Thyroid gland (tissue), 4 donors: ENCODE data around the gene EHD4. TPM values are rescaled to one million over a fixed set of nuclear protein-coding genes. Genes with fewer than 3 reads are reported as not detected.

Source experiments
- DNase-seq, 2 donors: peaks; one replicate each; pipeline ENCODE4 v3.0.0-alpha.2; 2019
- H3K27ac ChIP-seq, 3 donors: fragments of 200-600 bp; sonication (generic); 1 replicate in 2 of 3; 2 replicates in 1 of 3; pipeline ENCODE4 v1.5.1; 2016 to 2019; ENCODE audit warnings: mild to moderate bottlenecking in 1 of 3, moderate library complexity in 1 of 3
- H3K27me3 ChIP-seq: fragments of 200-600 bp; sonication (generic); one replicate; pipeline ENCODE4 v1.5.1; 2019
- H3K36me3 ChIP-seq, 2 donors: fragments of 200-600 bp; sonication (generic); one replicate each; pipeline ENCODE4 v1.5.1; 2016 to 2019
- H3K4me1 ChIP-seq, 2 donors: fragments of 200-600 bp; sonication (generic); one replicate each; pipeline ENCODE4 v1.5.1; 2017 to 2019
- H3K4me3 ChIP-seq, 3 donors: fragments of 200-600 bp; sonication (generic); replicated peaks in 1 of 3; 1 replicate in 2 of 3; 2 replicates in 1 of 3; pipeline ENCODE4 v1.5.1; 2016; ENCODE audit warnings: mild to moderate bottlenecking in 1 of 3
- H3K9me3 ChIP-seq: fragments of 200-600 bp; sonication (generic); one replicate; pipeline ENCODE4 v1.5.1; 2017
- POLR2A ChIP-seq, 2 donors: fragments of 450-650 bp; IDR thresholded peaks; one replicate each; pipeline ENCODE4 v1.6.1; 2017; ENCODE audit warnings: antibody characterized with exemption in 2 of 2, mild to moderate bottlenecking in 2 of 2, moderate library complexity in 1 of 2
- WGBS, 2 donors: methylation state at CpG; one replicate each; pipeline ENCODE4 v1.1.5; 2017; 5-methylcytosine and 5-hydroxymethylcytosine counted together
- intact Hi-C: fragments of 100-400 bp; cut with DNase I; formaldehyde crosslinking; loops from one replicate; pipeline ENCODE4 v1.15.1; 2023
- total RNA-seq, 4 donors: library from RNA; depleted of rRNA; stranded (reverse); fragments of >200 nt; gene quantifications; one replicate each; pipeline ENCODE4 v1.2.3, GENCODE V29; 2016
- TF ChIP-seq, protein P1 (sequence below), 6 experiments: fragments of 200-600 bp in 3 of 6; fragments of 450-650 bp in 3 of 6; sonication (generic) in 3 of 6; IDR thresholded peaks; one replicate each; pipeline ENCODE4 v1.5.1; 2016 to 2019; ENCODE audit warnings: antibody characterized with exemption in 6 of 6, mild to moderate bottlenecking in 2 of 6, inconsistent platforms in 1 of 6, moderate library complexity in 1 of 6

Gene EHD4
- total RNA-seq, 4 donors from 2014 or later, result 29.7 to 66.7 (median 37.9) TPM

DNA sequence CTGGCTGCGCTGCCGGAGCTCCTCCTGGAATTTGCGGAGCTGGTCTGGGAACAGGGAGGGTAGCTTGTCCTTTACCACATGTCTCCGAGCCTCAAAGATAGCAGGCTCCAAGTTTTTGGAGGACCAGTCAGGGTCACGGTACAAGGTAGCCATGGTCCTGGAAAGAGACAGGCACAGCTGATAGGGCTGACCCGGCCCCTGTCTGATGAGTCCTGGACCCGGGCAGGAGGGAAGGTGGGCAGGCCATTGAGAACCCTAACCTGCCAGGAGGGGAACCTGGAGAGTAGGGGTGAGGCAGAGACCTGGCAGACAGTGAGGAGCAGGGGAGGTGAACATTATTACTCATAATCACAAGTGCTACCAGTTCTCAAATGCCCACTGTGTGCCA lies 20.4 kb upstream of the EHD4 start:
- Histone ChIP-seq H3K4me1 (no peaks in the 10 kb centered on the region), H3K27me3 (no peaks in the 10 kb centered on the region), H3K9me3 (no peaks in the 10 kb centered on the region), H3K27ac (no peak overlapping the region), H3K36me3 (no peaks in the 10 kb centered on the region), H3K4me3 (no peak overlapping the region)
- intact Hi-C loops, result loop anchor here (10.0 kb wide), 1 partner anchor 142 kb away; no protein-coding TSS in a partner anchor
- DNase-seq, result no peak
- TF ChIP-seq, protein P1, sequence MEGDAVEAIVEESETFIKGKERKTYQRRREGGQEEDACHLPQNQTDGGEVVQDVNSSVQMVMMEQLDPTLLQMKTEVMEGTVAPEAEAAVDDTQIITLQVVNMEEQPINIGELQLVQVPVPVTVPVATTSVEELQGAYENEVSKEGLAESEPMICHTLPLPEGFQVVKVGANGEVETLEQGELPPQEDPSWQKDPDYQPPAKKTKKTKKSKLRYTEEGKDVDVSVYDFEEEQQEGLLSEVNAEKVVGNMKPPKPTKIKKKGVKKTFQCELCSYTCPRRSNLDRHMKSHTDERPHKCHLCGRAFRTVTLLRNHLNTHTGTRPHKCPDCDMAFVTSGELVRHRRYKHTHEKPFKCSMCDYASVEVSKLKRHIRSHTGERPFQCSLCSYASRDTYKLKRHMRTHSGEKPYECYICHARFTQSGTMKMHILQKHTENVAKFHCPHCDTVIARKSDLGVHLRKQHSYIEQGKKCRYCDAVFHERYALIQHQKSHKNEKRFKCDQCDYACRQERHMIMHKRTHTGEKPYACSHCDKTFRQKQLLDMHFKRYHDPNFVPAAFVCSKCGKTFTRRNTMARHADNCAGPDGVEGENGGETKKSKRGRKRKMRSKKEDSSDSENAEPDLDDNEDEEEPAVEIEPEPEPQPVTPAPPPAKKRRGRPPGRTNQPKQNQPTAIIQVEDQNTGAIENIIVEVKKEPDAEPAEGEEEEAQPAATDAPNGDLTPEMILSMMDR (IDR thresholded peaks at IDR 0.05), result no peak
- TF ChIP-seq POLR2A (IDR thresholded peaks at IDR 0.05), result no peak
- 90 to 93% methylated on average over 7 of the region's 7 CpGs for WGBS, 2 donors

DNA sequence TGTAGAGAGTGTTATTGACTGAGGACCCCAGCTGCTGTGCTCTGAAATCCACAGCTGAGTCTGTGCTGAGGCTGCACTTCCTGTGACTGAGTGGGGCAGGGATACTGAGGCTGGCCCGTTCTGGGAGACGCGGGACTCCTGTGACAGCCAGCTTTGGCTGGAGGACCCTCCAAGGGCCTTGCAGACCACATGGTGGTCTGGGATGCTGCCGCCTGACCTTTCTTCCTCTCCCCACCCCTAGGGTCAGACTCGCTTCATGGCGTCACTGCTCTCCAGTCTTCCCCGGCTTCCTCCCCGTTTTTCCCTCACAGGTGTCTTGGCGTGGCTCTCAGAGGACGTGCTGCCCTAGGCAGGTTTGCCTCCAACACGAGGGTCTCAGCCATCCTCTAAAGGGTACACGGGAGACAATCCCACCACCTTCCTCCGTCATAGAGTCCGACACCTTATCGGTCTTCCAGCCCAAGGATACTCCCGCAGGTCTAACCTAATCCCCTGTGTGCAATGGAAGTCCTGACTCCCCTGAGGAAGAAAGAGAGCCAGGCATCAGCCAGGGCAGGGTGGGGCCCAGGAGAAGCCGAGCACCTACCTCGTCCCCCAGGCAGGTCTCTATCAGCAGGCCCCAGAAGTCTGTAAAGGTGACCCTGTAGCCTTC lies 19.9 kb upstream of the EHD4 start:
- Histone ChIP-seq H3K9me3 (no peaks in the 10 kb centered on the region), H3K36me3 (no peaks in the 10 kb centered on the region), H3K4me1 (no peaks in the 10 kb centered on the region), H3K27ac (no peak overlapping the region), H3K4me3 (no peak overlapping the region), H3K27me3 (no peaks in the 10 kb centered on the region)
- intact Hi-C loops, result loop anchor here (10.0 kb wide), 1 partner anchor 143 kb away; no protein-coding TSS in a partner anchor
- WGBS, 2 donors, result 92 to 94% methylated on average over 15 to 18 of the region's 18 CpGs
- TF ChIP-seq POLR2A (IDR thresholded peaks at IDR 0.05), result no peak
- TF ChIP-seq, protein P1 (IDR thresholded peaks at IDR 0.05), result no peak
- no peak for DNase-seq

DNA sequence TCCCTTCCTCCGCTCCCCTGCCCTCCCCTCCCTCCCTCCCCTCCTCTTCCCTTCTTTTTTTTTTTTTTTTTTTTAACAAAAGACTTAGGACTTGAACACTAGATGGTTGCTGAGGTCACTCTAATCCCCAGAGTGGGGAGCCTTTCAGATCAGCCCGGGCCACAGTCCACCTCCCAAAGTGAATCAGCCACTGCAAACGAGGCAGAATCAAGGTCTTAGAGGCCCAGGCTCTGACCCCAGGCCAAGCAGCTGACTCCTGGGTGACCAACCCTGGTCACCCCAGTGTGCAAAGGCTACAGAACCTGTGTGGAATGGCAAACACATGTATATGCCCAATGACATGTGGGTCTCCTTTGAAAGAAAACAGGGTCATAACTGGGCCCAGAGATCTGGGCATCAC lies 18.3 kb upstream of the EHD4 start:
- intact Hi-C loops, result loop anchor here (10.0 kb wide), 1 partner anchor 144 kb away; no protein-coding TSS in a partner anchor
- TF ChIP-seq, protein P1 (IDR thresholded peaks at IDR 0.05), result no peak
- TF ChIP-seq POLR2A (IDR thresholded peaks at IDR 0.05), result no peak
- no peaks in the 10 kb centered on the region for H3K9me3 ChIP-seq

DNA sequence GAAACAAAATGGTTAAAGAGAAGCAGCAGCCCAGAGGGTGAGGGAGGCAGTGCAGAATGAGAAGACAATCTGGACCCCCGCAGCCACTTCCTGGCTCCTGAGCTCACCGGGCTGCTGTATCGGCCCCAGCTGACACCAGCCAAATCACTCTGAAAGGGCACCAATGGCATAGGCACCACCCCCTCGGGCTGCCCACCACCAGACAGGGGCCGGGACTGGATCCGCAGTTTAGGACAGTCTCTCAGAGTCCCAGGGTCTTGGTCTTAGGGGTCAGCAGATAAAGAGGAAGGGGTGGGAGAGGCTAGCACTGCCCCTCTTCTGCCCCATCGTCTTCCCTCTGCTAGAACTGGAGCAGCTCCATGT lies 17.9 kb upstream of the EHD4 start:
- no peaks in the 10 kb centered on the region for H3K27me3 ChIP-seq
- DNase-seq, result no peak

More for the DNA sequence above, 18.3 kb upstream of the EHD4 start:
- no peak for DNase-seq
- 67 to 69% methylated on average over 3 of the region's 3 CpGs for WGBS, 2 donors
- H3K27ac ChIP-seq, result no peak overlapping the region
- no peaks in the 10 kb centered on the region for H3K36me3 ChIP-seq
- no peak overlapping the region for H3K4me3 ChIP-seq
- H3K4me1 ChIP-seq, result peaks cover 5 to 7% of the 10 kb centered on the region in 2 donors
- no peaks in the 10 kb centered on the region for H3K27me3 ChIP-seq

DNA sequence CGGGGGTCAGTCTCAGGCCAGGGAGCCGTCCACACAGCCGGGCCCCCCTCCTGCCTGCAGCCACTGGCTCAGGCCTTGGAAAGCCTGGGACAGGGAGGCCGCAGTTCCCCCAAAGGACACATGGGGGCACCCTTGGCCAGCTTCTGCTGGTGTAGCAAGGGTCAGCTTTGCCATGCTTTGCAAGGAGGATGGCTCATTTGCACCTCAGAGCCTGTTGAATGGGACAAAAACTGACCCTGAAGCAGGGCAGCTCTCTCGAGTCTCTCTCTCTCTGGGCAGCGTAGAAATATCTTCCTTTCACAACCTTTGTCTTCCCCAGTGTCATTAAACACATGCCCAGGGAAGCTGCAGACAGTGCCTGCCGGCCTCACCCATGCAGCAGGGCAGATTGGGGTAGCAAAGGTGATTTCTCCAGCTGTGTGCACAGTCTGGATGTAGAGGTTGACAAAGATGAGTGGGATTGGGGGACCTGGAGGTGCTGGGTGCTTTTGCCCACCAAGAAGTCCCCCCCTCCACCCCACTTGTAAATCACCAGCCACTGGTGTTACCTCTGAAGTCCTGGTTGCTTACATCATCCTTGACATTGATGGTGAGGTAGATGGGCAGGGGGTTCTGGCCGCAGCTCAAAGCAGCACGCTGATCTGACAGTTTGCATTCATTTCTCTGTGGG lies 17.4 kb upstream of the EHD4 start:
- intact Hi-C loops, result loop anchor here (5.0 to 10.0 kb wide), 2 partner anchors 73 to 145 kb away; no protein-coding TSS in a partner anchor
- no peaks in the 10 kb centered on the region for H3K36me3 ChIP-seq
- WGBS, 2 donors, result 21 to 58% methylated on average over 3 to 9 of the region's 9 CpGs
- no peaks in the 10 kb centered on the region for H3K9me3 ChIP-seq
- H3K27ac ChIP-seq, result no peak overlapping the region
- H3K4me1 ChIP-seq, result peaks cover 14 to 17% of the 10 kb centered on the region in 2 donors
- peak; percentile 84 to 86 for DNase-seq
- no peaks in the 10 kb centered on the region for H3K27me3 ChIP-seq
- TF ChIP-seq POLR2A (IDR thresholded peaks at IDR 0.05), result no peak
- TF ChIP-seq, protein P1 (IDR thresholded peaks at IDR 0.05), result peak; percentile 96 to 100 (median 98)
- no peak overlapping the region for H3K4me3 ChIP-seq

More for the DNA sequence above, 17.9 kb upstream of the EHD4 start:
- Histone ChIP-seq H3K27ac (no peak overlapping the region), H3K4me1 (peaks cover 9 to 12% of the 10 kb centered on the region in 2 donors), H3K4me3 (no peak overlapping the region), H3K36me3 (no peaks in the 10 kb centered on the region), H3K9me3 (no peaks in the 10 kb centered on the region)
- no peak for TF ChIP-seq POLR2A (IDR thresholded peaks at IDR 0.05)
- intact Hi-C loops, result loop anchor here (10.0 kb wide), 1 partner anchor 145 kb away; no protein-coding TSS in a partner anchor
- WGBS, 2 donors, result 57 to 77% methylated on average over 7 of the region's 7 CpGs
